Activated CD4-positive, alpha-beta memory T cell treated with anti-CD3 and anti-CD28 coated beads for 36 hours (primary cell): ENCODE measurements around the gene POSTN. TPM values are rescaled to one million over a fixed set of nuclear protein-coding genes. Genes with fewer than 3 reads are reported as not detected.

Experiments
- CTCF ChIA-PET: fragments of 350-600 bp; sonication (Branson Sonifier 250); formaldehyde crosslinking; loops from one replicate; lab custom pipeline; 2021; ENCODE audit warnings: antibody characterized with exemption, inconsistent platforms; lab: Charles Lee
- POLR2A ChIA-PET: fragments of 350-600 bp; sonication (Branson Sonifier 250); formaldehyde crosslinking; loops from one replicate; lab custom pipeline; 2021; ENCODE audit warnings: antibody characterized with exemption; lab: Charles Lee
- DNase-seq: peaks from one replicate; pipeline ENCODE4 v3.0.0-alpha.2; 2020
- H3K27ac Mint-ChIP-seq: one replicate; pipeline ENCODE4 v1.8.0; 2021; ENCODE audit warnings: mixed read lengths
- H3K27me3 Mint-ChIP-seq: one replicate; pipeline ENCODE4 v1.8.0; 2021; ENCODE audit warnings: mixed read lengths
- H3K36me3 Mint-ChIP-seq: one replicate; pipeline ENCODE4 v1.8.0; 2021; ENCODE audit warnings: mixed read lengths
- H3K4me1 Mint-ChIP-seq: one replicate; pipeline ENCODE4 v1.8.0; 2021; ENCODE audit warnings: low read depth, mixed read lengths
- H3K4me3 Mint-ChIP-seq: one replicate; pipeline ENCODE4 v1.8.0; 2021; ENCODE audit warnings: mild to moderate bottlenecking, mixed read lengths
- H3K9me3 Mint-ChIP-seq: one replicate; pipeline ENCODE4 v1.8.0; 2021; ENCODE audit warnings: mixed read lengths
- intact Hi-C: fragments of 100-400 bp; cut with micrococcal nuclease; formaldehyde crosslinking; loops from one replicate; pipeline ENCODE4 v1.15.1; 2023
- total RNA-seq, 2 experiments: library from RNA; stranded (reverse); gene quantifications; one replicate each; pipeline ENCODE4 v1.2.3, GENCODE V29; 2021

Gene POSTN
- not detected for total RNA-seq

- no peaks in the 10 kb centered on the region for H3K4me1 Mint-ChIP-seq
- ChIA-PET CTCF (no interaction called here), POLR2A (no interaction called here)
- H3K36me3 Mint-ChIP-seq: no peaks in the 10 kb centered on the region
- no peaks in the 10 kb centered on the region for H3K9me3 Mint-ChIP-seq
- no peak within 1 kb of the TSS for H3K4me3 Mint-ChIP-seq
- no peak within 1 kb of the TSS for H3K27ac Mint-ChIP-seq
- intact Hi-C loops: no loop called here
- DNase-seq: no peak
- H3K27me3 Mint-ChIP-seq: no peaks in the 10 kb centered on the region
These were observed at the start of gene POSTN for GRCh38 chr13:37598597-37598996. Gene POSTN (minus strand): TSS chr13:37598768. CDS start chr13:37598726, 42 bp downstream.

- CTCF ChIA-PET: no interaction called here
- Mint-ChIP-seq H3K27ac (no peak overlapping the region), H3K4me3 (no peak overlapping the region), H3K27me3 (no peaks in the 10 kb centered on the region), H3K9me3 (peaks cover 2% of the 10 kb centered on the region), H3K36me3 (no peaks in the 10 kb centered on the region), H3K4me1 (no peaks in the 10 kb centered on the region)
- POLR2A ChIA-PET: no interaction called here
- no peak for DNase-seq
- intact Hi-C loops: no loop called here
These were observed 48.6 kb upstream of the POSTN start for GRCh38 chr13:37647031-37647650.

GRCh38 chr13:37646531-37646930 is 48.0 kb upstream of the POSTN start:
- ChIA-PET CTCF (no interaction called here), POLR2A (no interaction called here)
- intact Hi-C loops: no loop called here
- H3K27me3 Mint-ChIP-seq: no peaks in the 10 kb centered on the region
- no peak overlapping the region for H3K4me3 Mint-ChIP-seq
- H3K27ac Mint-ChIP-seq: no peak overlapping the region
- H3K9me3 Mint-ChIP-seq: peaks cover 2% of the 10 kb centered on the region
- H3K4me1 Mint-ChIP-seq: no peaks in the 10 kb centered on the region
- DNase-seq: no peak
- no peaks in the 10 kb centered on the region for H3K36me3 Mint-ChIP-seq

GRCh38 chr13:37645181-37645740 is 46.7 kb upstream of the POSTN start:
- DNase-seq: no peak
- intact Hi-C loops: no loop called here
- Mint-ChIP-seq H3K27ac (no peak overlapping the region), H3K36me3 (no peaks in the 10 kb centered on the region), H3K4me3 (no peak overlapping the region), H3K27me3 (no peaks in the 10 kb centered on the region), H3K9me3 (peaks cover 2% of the 10 kb centered on the region), H3K4me1 (no peaks in the 10 kb centered on the region)
- CTCF ChIA-PET: no interaction called here
- POLR2A ChIA-PET: no interaction called here

- peaks cover 2% of the 10 kb centered on the region for H3K9me3 Mint-ChIP-seq
- no peak for DNase-seq
- ChIA-PET CTCF (no interaction called here), POLR2A (no interaction called here)
- H3K27ac Mint-ChIP-seq: no peak overlapping the region
- intact Hi-C loops: no loop called here
- H3K4me3 Mint-ChIP-seq: no peak overlapping the region
- no peaks in the 10 kb centered on the region for H3K27me3 Mint-ChIP-seq
- no peaks in the 10 kb centered on the region for H3K4me1 Mint-ChIP-seq
- no peaks in the 10 kb centered on the region for H3K36me3 Mint-ChIP-seq
These were observed 42.8 kb upstream of the POSTN start for GRCh38 chr13:37641391-37641790.

GRCh38 chr13:37640499-37640898 is 41.9 kb upstream of the POSTN start:
- no peak overlapping the region for H3K27ac Mint-ChIP-seq
- no peaks in the 10 kb centered on the region for H3K27me3 Mint-ChIP-seq
- ChIA-PET CTCF (no interaction called here), POLR2A (no interaction called here)
- H3K4me3 Mint-ChIP-seq: no peak overlapping the region
- no peak for DNase-seq
- H3K9me3 Mint-ChIP-seq: peaks cover 1% of the 10 kb centered on the region
- intact Hi-C loops: no loop called here
- H3K4me1 Mint-ChIP-seq: no peaks in the 10 kb centered on the region
- no peaks in the 10 kb centered on the region for H3K36me3 Mint-ChIP-seq

GRCh38 chr13:37636701-37637100 is 38.1 kb upstream of the POSTN start:
- CTCF ChIA-PET: no interaction called here
- Mint-ChIP-seq H3K27ac (no peak overlapping the region), H3K27me3 (no peaks in the 10 kb centered on the region), H3K4me1 (no peaks in the 10 kb centered on the region), H3K4me3 (no peak overlapping the region), H3K36me3 (no peaks in the 10 kb centered on the region), H3K9me3 (no peaks in the 10 kb centered on the region)
- POLR2A ChIA-PET: no interaction called here
- intact Hi-C loops: no loop called here
- DNase-seq: no peak

- CTCF ChIA-PET: no interaction called here
- H3K4me1 Mint-ChIP-seq: no peaks in the 10 kb centered on the region
These were observed 33.7 kb upstream of the POSTN start for GRCh38 chr13:37632294-37632693.

GRCh38 chr13:37627428-37627827 is 28.9 kb upstream of the POSTN start:
- no peaks in the 10 kb centered on the region for H3K4me1 Mint-ChIP-seq
- no peaks in the 10 kb centered on the region for H3K27me3 Mint-ChIP-seq
- ChIA-PET POLR2A (no interaction called here), CTCF (no interaction called here)
- no peak overlapping the region for H3K27ac Mint-ChIP-seq
- no peaks in the 10 kb centered on the region for H3K36me3 Mint-ChIP-seq
- no peak for DNase-seq
- intact Hi-C loops: no loop called here
- H3K4me3 Mint-ChIP-seq: no peak overlapping the region
- no peaks in the 10 kb centered on the region for H3K9me3 Mint-ChIP-seq

More at GRCh38 chr13:37632294-37632693, 33.7 kb upstream of the POSTN start:
- no peak overlapping the region for H3K4me3 Mint-ChIP-seq
- H3K27ac Mint-ChIP-seq: no peak overlapping the region
- H3K27me3 Mint-ChIP-seq: no peaks in the 10 kb centered on the region
- DNase-seq: no peak
- intact Hi-C loops: no loop called here
- no peaks in the 10 kb centered on the region for H3K36me3 Mint-ChIP-seq
- POLR2A ChIA-PET: no interaction called here
- no peaks in the 10 kb centered on the region for H3K9me3 Mint-ChIP-seq

- DNase-seq: no peak
- Mint-ChIP-seq H3K36me3 (no peaks in the 10 kb centered on the region), H3K4me1 (no peaks in the 10 kb centered on the region), H3K27ac (no peak overlapping the region), H3K9me3 (no peaks in the 10 kb centered on the region), H3K4me3 (no peak overlapping the region), H3K27me3 (no peaks in the 10 kb centered on the region)
- intact Hi-C loops: no loop called here
- POLR2A ChIA-PET: no interaction called here
- CTCF ChIA-PET: no interaction called here
These were observed 23.3 kb upstream of the POSTN start for GRCh38 chr13:37621811-37622361.

- H3K9me3 Mint-ChIP-seq: no peaks in the 10 kb centered on the region
- intact Hi-C loops: no loop called here
- H3K27ac Mint-ChIP-seq: no peak overlapping the region
- H3K4me3 Mint-ChIP-seq: no peak overlapping the region
- no peaks in the 10 kb centered on the region for H3K4me1 Mint-ChIP-seq
- POLR2A ChIA-PET: no interaction called here
- no peak for DNase-seq
- CTCF ChIA-PET: no interaction called here
- no peaks in the 10 kb centered on the region for H3K36me3 Mint-ChIP-seq
- H3K27me3 Mint-ChIP-seq: no peaks in the 10 kb centered on the region
These were observed 20.0 kb upstream of the POSTN start for GRCh38 chr13:37618554-37618953.

- H3K36me3 Mint-ChIP-seq: no peaks in the 10 kb centered on the region
- no peaks in the 10 kb centered on the region for H3K27me3 Mint-ChIP-seq
- no peak overlapping the region for H3K27ac Mint-ChIP-seq
- no peak for DNase-seq
- no peaks in the 10 kb centered on the region for H3K9me3 Mint-ChIP-seq
- POLR2A ChIA-PET: no interaction called here
- CTCF ChIA-PET: no interaction called here
- no peak overlapping the region for H3K4me3 Mint-ChIP-seq
- H3K4me1 Mint-ChIP-seq: no peaks in the 10 kb centered on the region
- intact Hi-C loops: no loop called here
These were observed 18.6 kb upstream of the POSTN start for GRCh38 chr13:37617173-37617572.

- Mint-ChIP-seq H3K4me1 (no peaks in the 10 kb centered on the region), H3K4me3 (no peak overlapping the region), H3K27ac (no peak overlapping the region), H3K9me3 (no peaks in the 10 kb centered on the region), H3K36me3 (no peaks in the 10 kb centered on the region), H3K27me3 (no peaks in the 10 kb centered on the region)
- intact Hi-C loops: no loop called here
- CTCF ChIA-PET: no interaction called here
- POLR2A ChIA-PET: no interaction called here
- no peak for DNase-seq
These were observed 17.6 kb upstream of the POSTN start for GRCh38 chr13:37616131-37616530.
